GM12878 (cell line): ENCODE data around the gene TMEM217. TPM values are rescaled to one million over a fixed set of nuclear protein-coding genes. Genes with fewer than 3 reads are reported as not detected.

Experiments
- BCLAF1 ChIP-seq: fragments of 450-650 bp; IDR thresholded peaks from 2 replicates; pipeline ENCODE4 v1.6.1; 2017; ENCODE audit warnings: antibody characterized with exemption, mild to moderate bottlenecking, moderate library complexity
- CBX3 ChIP-seq: fragments of 200-600 bp; sonication (generic); IDR thresholded peaks from 2 replicates; pipeline ENCODE4 v1.6.1; 2016; ENCODE audit warnings: low read depth, borderline replicate concordance
- CTCF ChIP-seq, 3 experiments: IDR thresholded peaks in 2 of 3; conservative IDR thresholded peaks in 1 of 3; 2 replicates each; pipeline ENCODE4 v1.5.1; 2011; ENCODE audit warnings: low read depth in 3 of 3, low read length in 3 of 3, mild to moderate bottlenecking in 3 of 3, control low read depth in 2 of 3, moderate library complexity in 2 of 3, inconsistent platforms in 1 of 3, mixed read lengths in 1 of 3; ENCODE audit not compliant: control insufficient read depth in 2 of 3, insufficient read depth in 1 of 3; ENCODE audit errors: extremely low read depth in 1 of 3
- E4F1 ChIP-seq: fragments of 450-650 bp; IDR thresholded peaks from 2 replicates; pipeline ENCODE4 v1.6.1; 2018; ENCODE audit warnings: borderline replicate concordance, mild to moderate bottlenecking; ENCODE audit not compliant: partially characterized antibody
- EZH2 ChIP-seq: IDR thresholded peaks from 2 replicates; pipeline ENCODE4 v1.6.1; 2012; ENCODE audit warnings: low read depth, mild to moderate bottlenecking, control low read depth, inconsistent platforms, low read length, borderline replicate concordance; ENCODE audit not compliant: control insufficient read depth
- NFYA ChIP-seq: IDR thresholded peaks from 2 replicates; pipeline ENCODE4 v1.6.1; 2011; ENCODE audit warnings: low read depth, mild to moderate bottlenecking, low read length, improper control_type of control experiment, borderline replicate concordance
- NFYB ChIP-seq: IDR thresholded peaks from 2 replicates; pipeline ENCODE4 v1.6.1; 2011; ENCODE audit warnings: low read depth, mild to moderate bottlenecking, low read length, improper control_type of control experiment, moderate library complexity; ENCODE audit not compliant: insufficient read depth
- NR2F1 ChIP-seq: fragments of 450-650 bp; conservative IDR thresholded peaks from 2 replicates; pipeline ENCODE4 v1.6.1; 2017; ENCODE audit warnings: mild to moderate bottlenecking
- YY1 ChIP-seq: IDR thresholded peaks from 2 replicates; pipeline ENCODE4 v1.6.1; 2011; ENCODE audit warnings: low read depth, mild to moderate bottlenecking, low read length
- ZNF207 ChIP-seq: fragments of 450-650 bp; IDR thresholded peaks from 2 replicates; pipeline ENCODE4 v1.6.1; 2014; ENCODE audit warnings: antibody characterized with exemption, mild to moderate bottlenecking, borderline replicate concordance
- polyA plus RNA-seq, 11 experiments: library from polyadenylated mRNA; depleted of rRNA in 4 of 11; unstranded in 6 of 11; stranded (reverse) in 5 of 11; fragments of >200 nt; fragmentation: Nextera tagmentation in 4 of 11; fragmentation: Illumina TruSeq in 1 of 11; extraction: Ambion mirVana in 4 of 11; extraction: Trizol in 1 of 11; gene quantifications; 1 replicate in 1 of 11; 2 replicates in 10 of 11; pipeline versions ENCODE4 v1.2.1 to v1.2.3, GENCODE V29; 2011 to 2016; ENCODE audit warnings: inconsistent platforms in 2 of 11, missing spikeins in 2 of 11, low read depth in 1 of 11
- total RNA-seq, 4 experiments: library from RNA; depleted of rRNA in 3 of 4; stranded (reverse); fragments of >200 nt in 3 of 4; fragmentation: Illumina TruSeq in 1 of 4; extraction: Trizol in 1 of 4; gene quantifications; 2 replicates each; pipeline versions ENCODE4 v1.2.1 to v1.2.3, GENCODE V29; 2013 to 2021
- TF ChIP-seq, protein P1 (sequence below): fragments of 450-650 bp; IDR thresholded peaks from 2 replicates; pipeline ENCODE4 v1.6.1; 2017; ENCODE audit warnings: mild to moderate bottlenecking, moderate library complexity
- TF ChIP-seq, protein P2 (sequence below): fragments of 150-350 bp; IDR thresholded peaks from 2 replicates; pipeline ENCODE4 v1.6.1; 2016; ENCODE audit warnings: low read depth, low read length
- TF ChIP-seq, protein P3 (sequence below): fragments of 450-650 bp; IDR thresholded peaks from 2 replicates; pipeline ENCODE4 v1.6.1; 2016; ENCODE audit warnings: mild to moderate bottlenecking

The TMEM217 gene
- total and polyA plus RNA-seq, 10 of the 15 experiments (the other 5 are each of a cell fraction or from before 2014, with no cell fraction given), result 1.3 to 4.5 (median 2.3) TPM

DNA sequence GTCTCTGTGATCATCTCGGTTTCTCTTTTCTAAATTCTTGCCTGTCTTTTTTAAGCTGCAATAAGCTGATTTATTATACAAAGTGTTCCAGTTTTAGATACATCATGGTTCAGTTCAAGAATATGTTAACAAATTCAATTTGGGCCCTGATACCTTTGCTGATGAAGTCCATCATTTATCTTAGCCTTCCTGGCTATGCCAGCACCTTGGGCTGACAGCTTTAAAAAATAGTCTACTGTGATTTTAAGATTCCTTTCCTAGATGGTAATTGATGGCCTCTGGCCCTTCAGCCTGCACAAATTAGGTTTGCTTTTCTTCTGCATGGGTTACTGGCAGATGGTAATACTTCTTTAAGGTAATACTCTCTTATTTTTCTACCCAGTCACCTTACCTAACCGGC lies 7.1 kb upstream of the TMEM217 start (continued):
- TF ChIP-seq CTCF (IDR thresholded peaks at IDR 0.05 in 2 of 3, conservative IDR thresholded peaks at IDR 0.05 in 1 of 3; ENCODE audit: control insufficient read depth in 2 of 3, extremely low read depth in 1 of 3, insufficient read depth in 1 of 3, low read depth in 3 of 3, low read length in 3 of 3) (no peak), EZH2 (no peak), NR2F1 (no peak), ZNF207 (no peak), YY1 (no peak), BCLAF1 (no peak), E4F1 (no peak), NFYA (no peak), CBX3 (no peak), NFYB (no peak)
- TF ChIP-seq, protein P1, sequence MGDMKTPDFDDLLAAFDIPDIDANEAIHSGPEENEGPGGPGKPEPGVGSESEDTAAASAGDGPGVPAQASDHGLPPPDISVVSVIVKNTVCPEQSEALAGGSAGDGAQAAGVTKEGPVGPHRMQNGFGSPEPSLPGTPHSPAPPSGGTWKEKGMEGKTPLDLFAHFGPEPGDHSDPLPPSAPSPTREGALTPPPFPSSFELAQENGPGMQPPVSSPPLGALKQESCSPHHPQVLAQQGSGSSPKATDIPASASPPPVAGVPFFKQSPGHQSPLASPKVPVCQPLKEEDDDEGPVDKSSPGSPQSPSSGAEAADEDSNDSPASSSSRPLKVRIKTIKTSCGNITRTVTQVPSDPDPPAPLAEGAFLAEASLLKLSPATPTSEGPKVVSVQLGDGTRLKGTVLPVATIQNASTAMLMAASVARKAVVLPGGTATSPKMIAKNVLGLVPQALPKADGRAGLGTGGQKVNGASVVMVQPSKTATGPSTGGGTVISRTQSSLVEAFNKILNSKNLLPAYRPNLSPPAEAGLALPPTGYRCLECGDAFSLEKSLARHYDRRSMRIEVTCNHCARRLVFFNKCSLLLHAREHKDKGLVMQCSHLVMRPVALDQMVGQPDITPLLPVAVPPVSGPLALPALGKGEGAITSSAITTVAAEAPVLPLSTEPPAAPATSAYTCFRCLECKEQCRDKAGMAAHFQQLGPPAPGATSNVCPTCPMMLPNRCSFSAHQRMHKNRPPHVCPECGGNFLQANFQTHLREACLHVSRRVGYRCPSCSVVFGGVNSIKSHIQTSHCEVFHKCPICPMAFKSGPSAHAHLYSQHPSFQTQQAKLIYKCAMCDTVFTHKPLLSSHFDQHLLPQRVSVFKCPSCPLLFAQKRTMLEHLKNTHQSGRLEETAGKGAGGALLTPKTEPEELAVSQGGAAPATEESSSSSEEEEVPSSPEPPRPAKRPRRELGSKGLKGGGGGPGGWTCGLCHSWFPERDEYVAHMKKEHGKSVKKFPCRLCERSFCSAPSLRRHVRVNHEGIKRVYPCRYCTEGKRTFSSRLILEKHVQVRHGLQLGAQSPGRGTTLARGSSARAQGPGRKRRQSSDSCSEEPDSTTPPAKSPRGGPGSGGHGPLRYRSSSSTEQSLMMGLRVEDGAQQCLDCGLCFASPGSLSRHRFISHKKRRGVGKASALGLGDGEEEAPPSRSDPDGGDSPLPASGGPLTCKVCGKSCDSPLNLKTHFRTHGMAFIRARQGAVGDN, result no peak
- TF ChIP-seq, protein P2, sequence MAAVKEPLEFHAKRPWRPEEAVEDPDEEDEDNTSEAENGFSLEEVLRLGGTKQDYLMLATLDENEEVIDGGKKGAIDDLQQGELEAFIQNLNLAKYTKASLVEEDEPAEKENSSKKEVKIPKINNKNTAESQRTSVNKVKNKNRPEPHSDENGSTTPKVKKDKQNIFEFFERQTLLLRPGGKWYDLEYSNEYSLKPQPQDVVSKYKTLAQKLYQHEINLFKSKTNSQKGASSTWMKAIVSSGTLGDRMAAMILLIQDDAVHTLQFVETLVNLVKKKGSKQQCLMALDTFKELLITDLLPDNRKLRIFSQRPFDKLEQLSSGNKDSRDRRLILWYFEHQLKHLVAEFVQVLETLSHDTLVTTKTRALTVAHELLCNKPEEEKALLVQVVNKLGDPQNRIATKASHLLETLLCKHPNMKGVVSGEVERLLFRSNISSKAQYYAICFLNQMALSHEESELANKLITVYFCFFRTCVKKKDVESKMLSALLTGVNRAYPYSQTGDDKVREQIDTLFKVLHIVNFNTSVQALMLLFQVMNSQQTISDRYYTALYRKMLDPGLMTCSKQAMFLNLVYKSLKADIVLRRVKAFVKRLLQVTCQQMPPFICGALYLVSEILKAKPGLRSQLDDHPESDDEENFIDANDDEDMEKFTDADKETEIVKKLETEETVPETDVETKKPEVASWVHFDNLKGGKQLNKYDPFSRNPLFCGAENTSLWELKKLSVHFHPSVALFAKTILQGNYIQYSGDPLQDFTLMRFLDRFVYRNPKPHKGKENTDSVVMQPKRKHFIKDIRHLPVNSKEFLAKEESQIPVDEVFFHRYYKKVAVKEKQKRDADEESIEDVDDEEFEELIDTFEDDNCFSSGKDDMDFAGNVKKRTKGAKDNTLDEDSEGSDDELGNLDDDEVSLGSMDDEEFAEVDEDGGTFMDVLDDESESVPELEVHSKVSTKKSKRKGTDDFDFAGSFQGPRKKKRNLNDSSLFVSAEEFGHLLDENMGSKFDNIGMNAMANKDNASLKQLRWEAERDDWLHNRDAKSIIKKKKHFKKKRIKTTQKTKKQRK, result no peak
- TF ChIP-seq, protein P3, sequence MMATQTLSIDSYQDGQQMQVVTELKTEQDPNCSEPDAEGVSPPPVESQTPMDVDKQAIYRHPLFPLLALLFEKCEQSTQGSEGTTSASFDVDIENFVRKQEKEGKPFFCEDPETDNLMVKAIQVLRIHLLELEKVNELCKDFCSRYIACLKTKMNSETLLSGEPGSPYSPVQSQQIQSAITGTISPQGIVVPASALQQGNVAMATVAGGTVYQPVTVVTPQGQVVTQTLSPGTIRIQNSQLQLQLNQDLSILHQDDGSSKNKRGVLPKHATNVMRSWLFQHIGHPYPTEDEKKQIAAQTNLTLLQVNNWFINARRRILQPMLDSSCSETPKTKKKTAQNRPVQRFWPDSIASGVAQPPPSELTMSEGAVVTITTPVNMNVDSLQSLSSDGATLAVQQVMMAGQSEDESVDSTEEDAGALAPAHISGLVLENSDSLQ, result no peak
